Measurements from ENCODE around the gene ERCC1. TPM values are rescaled to one million over a fixed set of nuclear protein-coding genes. Genes with fewer than 3 reads are reported as not detected.

The ERCC1 gene
- total RNA-seq, 4 donors from 2014 or later: 57.5 to 85.2 (median 64.7) TPM

- no peak for TF ChIP-seq CTCF (IDR thresholded peaks at IDR 0.05; ENCODE audit: low read depth)
Measured at GRCh38 chr19:45402298-45403061, 21.2 kb downstream of the ERCC1 start.

- TF ChIP-seq CTCF (IDR thresholded peaks at IDR 0.05; ENCODE audit: low read depth): no peak
Measured at GRCh38 chr19:45401815-45402214, 21.9 kb downstream of the ERCC1 start.

GRCh38 chr19:45400192-45400591 lies 23.5 kb downstream of the ERCC1 start:
- no peak for TF ChIP-seq CTCF (IDR thresholded peaks at IDR 0.05; ENCODE audit: low read depth)

- no peak for TF ChIP-seq CTCF (IDR thresholded peaks at IDR 0.05; ENCODE audit: low read depth)
Measured at GRCh38 chr19:45395821-45396617, 27.7 kb downstream of the ERCC1 start.

GRCh38 chr19:45391871-45392665 lies 31.6 kb downstream of the ERCC1 start:
- no peak for TF ChIP-seq CTCF (IDR thresholded peaks at IDR 0.05; ENCODE audit: low read depth)

- TF ChIP-seq CTCF (IDR thresholded peaks at IDR 0.05; ENCODE audit: low read depth): no peak
Measured at GRCh38 chr19:45391346-45391745, 32.4 kb downstream of the ERCC1 start.

All from subcutaneous adipose tissue (tissue), 4 donors.